Measurements from ENCODE around the gene C1QTNF12. TPM values are rescaled to one million over a fixed set of nuclear protein-coding genes. Genes with fewer than 3 reads are reported as not detected.

Gene C1QTNF12
- total RNA-seq, 2 experiments from 2014 or later = 3.4 to 4.8 TPM

DNA sequence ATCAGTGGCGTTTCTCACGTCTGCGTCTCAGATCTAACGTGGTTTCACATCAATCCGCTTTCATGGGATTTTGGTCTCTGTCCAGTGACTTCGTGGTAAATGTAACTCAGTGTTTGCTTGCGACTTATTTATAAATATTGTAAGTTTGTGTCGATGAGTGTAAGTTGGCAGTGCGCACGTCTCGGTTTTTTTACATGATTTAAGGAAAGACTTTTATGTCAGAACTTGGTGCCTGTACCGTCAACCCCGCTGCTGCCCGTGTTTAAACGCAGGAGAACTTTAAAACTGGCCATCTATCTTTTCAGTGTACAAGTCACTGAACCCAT, 13.0 kb downstream of the C1QTNF12 start:
- peaks cover 0 to 6% of the 10 kb centered on the region in 2 experiments for H3K9me3 ChIP-seq (ENCODE audit: control insufficient read depth in 1 of 2, insufficient read depth in 1 of 2, low read length in 2 of 2)
- no peak for ATAC-seq (ENCODE audit: poor library complexity)
- H3K36me3 ChIP-seq (ENCODE audit: insufficient read depth, low read length) = peaks cover 18% of the 10 kb centered on the region
- intact Hi-C loops (cut with DNase I, micrococcal nuclease) = no loop called here
- H3K27me3 ChIP-seq (ENCODE audit: control insufficient read depth in 1 of 2, insufficient read depth in 2 of 2, low read length in 2 of 2) = no peaks in the 10 kb centered on the region
- H3K4me3 ChIP-seq (ENCODE audit: low read length) = no peak overlapping the region
- ChIA-PET POLR2A (no interaction called here), CTCF (no interaction called here)
- H3K4me1 Mint-ChIP-seq (ENCODE audit: low read depth) = peaks cover 23% of the 10 kb centered on the region
- TF ChIP-seq, protein P1, sequence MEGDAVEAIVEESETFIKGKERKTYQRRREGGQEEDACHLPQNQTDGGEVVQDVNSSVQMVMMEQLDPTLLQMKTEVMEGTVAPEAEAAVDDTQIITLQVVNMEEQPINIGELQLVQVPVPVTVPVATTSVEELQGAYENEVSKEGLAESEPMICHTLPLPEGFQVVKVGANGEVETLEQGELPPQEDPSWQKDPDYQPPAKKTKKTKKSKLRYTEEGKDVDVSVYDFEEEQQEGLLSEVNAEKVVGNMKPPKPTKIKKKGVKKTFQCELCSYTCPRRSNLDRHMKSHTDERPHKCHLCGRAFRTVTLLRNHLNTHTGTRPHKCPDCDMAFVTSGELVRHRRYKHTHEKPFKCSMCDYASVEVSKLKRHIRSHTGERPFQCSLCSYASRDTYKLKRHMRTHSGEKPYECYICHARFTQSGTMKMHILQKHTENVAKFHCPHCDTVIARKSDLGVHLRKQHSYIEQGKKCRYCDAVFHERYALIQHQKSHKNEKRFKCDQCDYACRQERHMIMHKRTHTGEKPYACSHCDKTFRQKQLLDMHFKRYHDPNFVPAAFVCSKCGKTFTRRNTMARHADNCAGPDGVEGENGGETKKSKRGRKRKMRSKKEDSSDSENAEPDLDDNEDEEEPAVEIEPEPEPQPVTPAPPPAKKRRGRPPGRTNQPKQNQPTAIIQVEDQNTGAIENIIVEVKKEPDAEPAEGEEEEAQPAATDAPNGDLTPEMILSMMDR (IDR thresholded peaks at IDR 0.05) = no peak
- H3K27ac Mint-ChIP-seq = peak overlapping the region; percentile 77
- no peaks in the 10 kb centered on the region for H3K9me3 Mint-ChIP-seq
- no peak for DNase-seq
- H3K27me3 Mint-ChIP-seq = no peaks in the 10 kb centered on the region
- H3K4me3 Mint-ChIP-seq = peak overlapping the region; percentile 84
- H3K4me1 ChIP-seq (ENCODE audit: insufficient read depth, low read length) = peaks cover 49% of the 10 kb centered on the region
- H3K36me3 Mint-ChIP-seq (ENCODE audit: low read depth) = peaks cover 29% of the 10 kb centered on the region
- H3K27ac ChIP-seq (ENCODE audit: low read depth in 1 of 2, low read length in 2 of 2) = no peak overlapping the region

DNA sequence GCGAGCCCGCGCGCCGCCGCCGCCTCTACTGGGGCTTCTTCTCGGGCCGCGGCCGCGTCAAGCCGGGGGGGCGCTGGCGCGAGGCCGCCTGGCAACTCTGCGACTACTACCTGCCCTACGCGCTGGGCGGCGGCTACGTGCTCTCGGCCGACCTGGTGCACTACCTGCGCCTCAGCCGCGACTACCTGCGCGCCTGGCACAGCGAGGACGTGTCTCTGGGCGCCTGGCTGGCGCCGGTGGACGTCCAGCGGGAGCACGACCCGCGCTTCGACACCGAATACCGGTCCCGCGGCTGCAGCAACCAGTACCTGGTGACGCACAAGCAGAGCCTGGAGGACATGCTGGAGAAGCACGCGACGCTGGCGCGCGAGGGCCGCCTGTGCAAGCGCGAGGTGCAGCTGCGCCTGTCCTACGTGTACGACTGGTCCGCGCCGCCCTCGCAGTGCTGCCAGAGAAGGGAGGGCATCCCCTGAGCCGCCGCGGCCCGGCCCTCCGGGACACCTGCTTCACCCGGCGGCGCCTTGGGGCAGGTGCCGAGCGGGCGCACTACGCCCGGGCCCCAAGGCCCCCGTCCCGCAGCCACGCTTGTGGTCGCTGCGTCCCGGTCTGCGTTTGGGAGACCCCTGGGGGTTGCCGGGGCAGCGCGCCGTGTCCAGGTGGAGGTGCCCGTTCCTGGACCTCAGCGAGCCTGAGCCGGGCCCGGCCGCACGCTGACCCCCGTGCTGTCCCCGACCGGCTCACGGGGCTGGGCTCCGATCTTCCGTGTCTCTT, 13.5 kb downstream of the C1QTNF12 start:
- ChIA-PET CTCF (no interaction called here), POLR2A (interaction anchor here (2.5 kb wide), 1 partner anchor 25 kb away, joined by 9 read pairs; no protein-coding TSS in a partner anchor)
- Mint-ChIP-seq H3K36me3 (ENCODE audit: low read depth) (peaks cover 31% of the 10 kb centered on the region), H3K9me3 (no peaks in the 10 kb centered on the region), H3K4me1 (ENCODE audit: low read depth) (peaks cover 23% of the 10 kb centered on the region), H3K27ac (peak overlapping the region; percentile 77), H3K27me3 (no peaks in the 10 kb centered on the region), H3K4me3 (peak overlapping the region; percentile 84)
- peak in 1 of 14 experiments; percentile 58 for DNase-seq
- H3K4me3 ChIP-seq (ENCODE audit: low read length) = peak overlapping the region; percentile 22
- no peak overlapping the region for H3K27ac ChIP-seq (ENCODE audit: low read depth in 1 of 2, low read length in 2 of 2)
- intact Hi-C loops (cut with DNase I, micrococcal nuclease) = loop anchor here in 1 of 2 experiments (1.0 kb wide), 2 partner anchors 117 to 174 kb away; partner anchors contain the start of genes C1orf159 and MRPL20
- ATAC-seq (ENCODE audit: poor library complexity) = no peak
- TF ChIP-seq, protein P1 (IDR thresholded peaks at IDR 0.05) = no peak
- H3K4me1 ChIP-seq (ENCODE audit: insufficient read depth, low read length) = peaks cover 55% of the 10 kb centered on the region
- H3K9me3 ChIP-seq (ENCODE audit: control insufficient read depth in 1 of 2, insufficient read depth in 1 of 2, low read length in 2 of 2) = peaks cover 0 to 3% of the 10 kb centered on the region in 2 experiments
- H3K27me3 ChIP-seq (ENCODE audit: control insufficient read depth in 1 of 2, insufficient read depth in 2 of 2, low read length in 2 of 2) = no peaks in the 10 kb centered on the region
- H3K36me3 ChIP-seq (ENCODE audit: insufficient read depth, low read length) = peaks cover 23% of the 10 kb centered on the region

DNA sequence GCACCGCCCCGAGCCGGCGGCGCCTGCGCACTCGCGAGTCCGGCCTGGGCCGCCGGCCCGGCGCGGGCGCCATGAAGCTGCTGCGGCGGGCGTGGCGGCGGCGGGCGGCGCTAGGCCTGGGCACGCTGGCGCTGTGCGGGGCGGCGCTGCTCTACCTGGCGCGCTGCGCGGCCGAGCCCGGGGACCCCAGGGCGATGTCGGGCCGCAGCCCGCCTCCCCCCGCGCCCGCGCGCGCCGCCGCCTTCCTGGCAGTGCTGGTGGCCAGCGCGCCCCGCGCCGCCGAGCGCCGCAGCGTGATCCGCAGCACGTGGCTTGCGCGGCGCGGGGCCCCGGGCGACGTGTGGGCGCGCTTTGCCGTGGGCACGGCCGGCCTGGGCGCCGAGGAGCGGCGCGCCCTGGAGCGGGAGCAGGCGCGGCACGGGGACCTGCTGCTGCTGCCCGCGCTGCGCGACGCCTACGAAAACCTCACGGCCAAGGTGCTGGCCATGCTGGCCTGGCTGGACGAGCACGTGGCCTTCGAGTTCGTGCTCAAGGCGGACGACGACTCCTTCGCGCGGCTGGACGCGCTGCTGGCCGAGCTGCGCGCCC, 14.2 kb downstream of the C1QTNF12 start, which contains the start of gene B3GALT6:
Gene B3GALT6, plus strand, starts transcription at position 30 of the 588 bp plus-strand sequence. Its CDS starts 42 bp downstream, at position 72.
- POLR2A ChIA-PET = interaction anchor here (0.6 to 2.5 kb wide), 3 partner anchors 25 to 266 kb away, joined by 3 to 9 read pairs (median 7); partner anchors contain the start of genes PLEKHN1 and TTLL10

More for the DNA sequence above, 14.2 kb downstream of the C1QTNF12 start, which contains the start of gene B3GALT6:
- peak within 1 kb of the TSS; percentile 44 to 87 for H3K27ac ChIP-seq (ENCODE audit: low read depth in 1 of 2, low read length in 2 of 2)
- no peaks in the 10 kb centered on the region for H3K9me3 Mint-ChIP-seq
- CTCF ChIA-PET = interaction anchor here (2.3 kb wide), 1 partner anchor 110 kb away, joined by 8 read pairs; no protein-coding TSS in a partner anchor
- H3K4me1 Mint-ChIP-seq (ENCODE audit: low read depth) = peaks cover 23% of the 10 kb centered on the region
- no peak for ATAC-seq (ENCODE audit: poor library complexity)
- TF ChIP-seq, protein P1 (IDR thresholded peaks at IDR 0.05) = no peak
- no peaks in the 10 kb centered on the region for H3K9me3 ChIP-seq (ENCODE audit: control insufficient read depth in 1 of 2, insufficient read depth in 1 of 2, low read length in 2 of 2)
- peaks cover 30% of the 10 kb centered on the region for H3K36me3 ChIP-seq (ENCODE audit: insufficient read depth, low read length)
- peak within 1 kb of the TSS; percentile 88 for H3K4me3 ChIP-seq (ENCODE audit: low read length)
- no peaks in the 10 kb centered on the region for H3K27me3 ChIP-seq (ENCODE audit: control insufficient read depth in 1 of 2, insufficient read depth in 2 of 2, low read length in 2 of 2)
- H3K27me3 Mint-ChIP-seq = no peaks in the 10 kb centered on the region
- intact Hi-C loops (cut with DNase I, micrococcal nuclease) = loop anchor here in 1 of 2 experiments (1.0 kb wide), 2 partner anchors 116 to 175 kb away; partner anchors contain the start of genes C1orf159 and MRPL20
- peaks cover 60% of the 10 kb centered on the region for H3K4me1 ChIP-seq (ENCODE audit: insufficient read depth, low read length)
- peak within 1 kb of the TSS; percentile 96 for H3K4me3 Mint-ChIP-seq
- DNase-seq = no peak
- H3K27ac Mint-ChIP-seq = peak within 1 kb of the TSS; percentile 90
- H3K36me3 Mint-ChIP-seq (ENCODE audit: low read depth) = peaks cover 35% of the 10 kb centered on the region

Measured in CD4-positive, alpha-beta T cell (primary cell).